ENCODE data around the gene WDR48. TPM values are rescaled to one million over a fixed set of nuclear protein-coding genes. Genes with fewer than 3 reads are reported as not detected.
A peak's percentile ranks its signal among the peaks of the same experiment; 100 is the strongest.

The WDR48 gene
- total RNA-seq, 1 donor from 2014 or later, result 33.6 TPM

- intact Hi-C loops (cut with micrococcal nuclease), result no loop called here
- peaks cover 56% of the 10 kb centered on the region for H3K36me3 ChIP-seq
- H3K4me3 ChIP-seq, result no peak overlapping the region
- H3K4me1 ChIP-seq, result peaks cover 78% of the 10 kb centered on the region
- no peak overlapping the region for H3K27ac ChIP-seq (replicated peaks)
- H3K27me3 ChIP-seq (ENCODE audit: low read depth), result no peaks in the 10 kb centered on the region
- TF ChIP-seq CTCF (IDR thresholded peaks at IDR 0.05; ENCODE audit: borderline replicate concordance), result no peak
- H3K9me3 ChIP-seq (replicated peaks), result no peaks in the 10 kb centered on the region
- DNase-seq, result no peak
Observed at GRCh38 chr3:39100500-39100886, 48.7 kb downstream of the WDR48 start.

- no peaks in the 10 kb centered on the region for H3K9me3 ChIP-seq (replicated peaks)
- H3K4me1 ChIP-seq, result peaks cover 80% of the 10 kb centered on the region
- no peak for DNase-seq
- TF ChIP-seq CTCF (IDR thresholded peaks at IDR 0.05; ENCODE audit: borderline replicate concordance), result peak; percentile 68
- no peak overlapping the region for H3K27ac ChIP-seq (replicated peaks)
- intact Hi-C loops (cut with micrococcal nuclease), result no loop called here
- H3K4me3 ChIP-seq, result no peak overlapping the region
- H3K36me3 ChIP-seq, result peaks cover 50% of the 10 kb centered on the region
- H3K27me3 ChIP-seq (ENCODE audit: low read depth), result no peaks in the 10 kb centered on the region
Observed at GRCh38 chr3:39101022-39101689, 49.3 kb downstream of the WDR48 start.

GRCh38 chr3:39102504-39103323, 50.9 kb downstream of the WDR48 start:
- Histone ChIP-seq H3K4me3 (no peak overlapping the region), H3K4me1 (peaks cover 80% of the 10 kb centered on the region), H3K27ac (replicated peaks) (no peak overlapping the region), H3K9me3 (replicated peaks) (no peaks in the 10 kb centered on the region), H3K27me3 (ENCODE audit: low read depth) (no peaks in the 10 kb centered on the region), H3K36me3 (peaks cover 34% of the 10 kb centered on the region)
- DNase-seq, result no peak
- intact Hi-C loops (cut with micrococcal nuclease), result no loop called here
- TF ChIP-seq CTCF (IDR thresholded peaks at IDR 0.05; ENCODE audit: borderline replicate concordance), result no peak

- Histone ChIP-seq H3K4me3 (no peak overlapping the region), H3K4me1 (peaks cover 80% of the 10 kb centered on the region), H3K27ac (replicated peaks) (no peak overlapping the region), H3K9me3 (replicated peaks) (no peaks in the 10 kb centered on the region), H3K36me3 (peaks cover 28% of the 10 kb centered on the region), H3K27me3 (ENCODE audit: low read depth) (no peaks in the 10 kb centered on the region)
- intact Hi-C loops (cut with micrococcal nuclease), result no loop called here
- TF ChIP-seq CTCF (IDR thresholded peaks at IDR 0.05; ENCODE audit: borderline replicate concordance), result no peak
- no peak for DNase-seq
Observed at GRCh38 chr3:39103324-39103693, 51.5 kb downstream of the WDR48 start.

- peaks cover 21% of the 10 kb centered on the region for H3K36me3 ChIP-seq
- TF ChIP-seq CTCF (IDR thresholded peaks at IDR 0.05; ENCODE audit: borderline replicate concordance), result no peak
- peaks cover 82% of the 10 kb centered on the region for H3K4me1 ChIP-seq
- H3K27me3 ChIP-seq (ENCODE audit: low read depth), result no peaks in the 10 kb centered on the region
- H3K9me3 ChIP-seq (replicated peaks), result no peaks in the 10 kb centered on the region
- DNase-seq, result no peak
- H3K4me3 ChIP-seq, result no peak overlapping the region
- intact Hi-C loops (cut with micrococcal nuclease), result no loop called here
- H3K27ac ChIP-seq (replicated peaks), result peak overlapping the region; percentile 47
Observed at GRCh38 chr3:39103791-39104552, 52.2 kb downstream of the WDR48 start.
